Cardiac muscle cell (in vitro differentiated cells and primary cell): Measurements from ENCODE around the gene CCM2L. TPM values are rescaled to one million over a fixed set of nuclear protein-coding genes. Genes with fewer than 3 reads are reported as not detected.

Experiments used
- DNase-seq, 2 donors: peaks; one replicate each; pipeline versions ENCODE4 v3.0.0 to v3.0.0-alpha.2; 2010 to 2017; ENCODE audit warnings: low read depth in 1 of 2, low spot score in 1 of 2
- H3K27ac ChIP-seq: fragments of 200-600 bp; sonication (generic); 2 replicates; pipeline ENCODE4 v1.5.1; 2016
- H3K27me3 ChIP-seq: fragments of 200-600 bp; sonication (generic); 2 replicates; pipeline ENCODE4 v1.6.0; 2016; ENCODE audit warnings: control low read depth
- H3K36me3 ChIP-seq: fragments of 200-600 bp; sonication (generic); 2 replicates; pipeline ENCODE4 v1.5.1; 2016; ENCODE audit warnings: control low read depth
- H3K4me1 ChIP-seq: fragments of 200-600 bp; sonication (generic); 2 replicates; pipeline ENCODE4 v1.8.1; 2017; ENCODE audit warnings: low read depth, mild to moderate bottlenecking, mixed run types
- H3K4me3 ChIP-seq: fragments of 200-600 bp; sonication (generic); 2 replicates; pipeline ENCODE4 v1.5.1; 2016; ENCODE audit warnings: mild to moderate bottlenecking
- H3K9me3 ChIP-seq: fragments of 200-600 bp; sonication (generic); 2 replicates; pipeline ENCODE4 v1.5.1; 2017; ENCODE audit warnings: low read depth, mild to moderate bottlenecking, control low read depth
- CTCF ChIP-seq: IDR thresholded peaks from 2 replicates; pipeline ENCODE4 v1.5.1; 2012; ENCODE audit warnings: low read depth, mild to moderate bottlenecking, low read length
- polyA plus RNA-seq: library from polyadenylated mRNA; unstranded; fragments of >200 nt; fragmentation: Nextera tagmentation; extraction: Ambion mirVana; gene quantifications from 2 replicates; pipeline ENCODE4 v1.2.1, GENCODE V29; 2016
- total RNA-seq: library from RNA; depleted of rRNA; stranded (reverse); fragments of >200 nt; gene quantifications from 2 replicates; pipeline ENCODE4 v1.2.3, GENCODE V29; 2016

CCM2L gene
- total and polyA plus RNA-seq, 2 experiments from 2014 or later = 0.35 to 0.69 TPM

GRCh38 chr20:31987744-31988143 is 22.5 kb upstream of the CCM2L start:
- Histone ChIP-seq H3K27me3 (peaks cover 11% of the 10 kb centered on the region), H3K9me3 (no peaks in the 10 kb centered on the region), H3K4me3 (no peak overlapping the region), H3K27ac (no peak overlapping the region), H3K4me1 (no peaks in the 10 kb centered on the region), H3K36me3 (no peaks in the 10 kb centered on the region)
- TF ChIP-seq CTCF = no peak
- DNase-seq = no peak

GRCh38 chr20:31988430-31989015 is 21.7 kb upstream of the CCM2L start:
- no peaks in the 10 kb centered on the region for H3K4me1 ChIP-seq
- no peak for DNase-seq

GRCh38 chr20:31989030-31989645 is 21.1 kb upstream of the CCM2L start:
- H3K27me3 ChIP-seq = peaks cover 25% of the 10 kb centered on the region
- H3K4me1 ChIP-seq = no peaks in the 10 kb centered on the region
- no peaks in the 10 kb centered on the region for H3K36me3 ChIP-seq
- no peaks in the 10 kb centered on the region for H3K9me3 ChIP-seq
- TF ChIP-seq CTCF = no peak
- H3K27ac ChIP-seq = no peak overlapping the region
- H3K4me3 ChIP-seq = no peak overlapping the region
- DNase-seq = no peak

More at GRCh38 chr20:31988430-31989015, 21.7 kb upstream of the CCM2L start:
- Histone ChIP-seq H3K27me3 (peaks cover 19% of the 10 kb centered on the region), H3K4me3 (no peak overlapping the region), H3K36me3 (no peaks in the 10 kb centered on the region), H3K9me3 (no peaks in the 10 kb centered on the region), H3K27ac (no peak overlapping the region)
- no peak for TF ChIP-seq CTCF

GRCh38 chr20:31990641-31991338 is 19.4 kb upstream of the CCM2L start:
- Histone ChIP-seq H3K27ac (no peak overlapping the region), H3K4me3 (no peak overlapping the region), H3K27me3 (peaks cover 42% of the 10 kb centered on the region), H3K4me1 (no peaks in the 10 kb centered on the region), H3K9me3 (no peaks in the 10 kb centered on the region), H3K36me3 (no peaks in the 10 kb centered on the region)
- no peak for TF ChIP-seq CTCF
- DNase-seq = no peak

GRCh38 chr20:31991339-31991705 is 18.9 kb upstream of the CCM2L start:
- no peak overlapping the region for H3K4me3 ChIP-seq
- no peaks in the 10 kb centered on the region for H3K36me3 ChIP-seq
- H3K9me3 ChIP-seq = no peaks in the 10 kb centered on the region
- no peak for DNase-seq
- no peaks in the 10 kb centered on the region for H3K4me1 ChIP-seq
- peaks cover 47% of the 10 kb centered on the region for H3K27me3 ChIP-seq
- TF ChIP-seq CTCF = no peak
- no peak overlapping the region for H3K27ac ChIP-seq
